PC-9 (cell line): ENCODE data around the gene VWA5A.

Source experiments
- EZH2 ChIP-seq: fragments of 200-600 bp; sonication (generic); IDR thresholded peaks from 2 replicates; pipeline ENCODE4 v1.8.0; 2017; ENCODE audit warnings: antibody characterized with exemption, low read depth
- TF ChIP-seq, protein P1 (sequence below): fragments of 200-600 bp; sonication (generic); conservative IDR thresholded peaks from 2 replicates; pipeline ENCODE4 v1.6.1; 2017; ENCODE audit warnings: mixed run types, antibody characterized with exemption, mild to moderate bottlenecking, moderate library complexity

DNA sequence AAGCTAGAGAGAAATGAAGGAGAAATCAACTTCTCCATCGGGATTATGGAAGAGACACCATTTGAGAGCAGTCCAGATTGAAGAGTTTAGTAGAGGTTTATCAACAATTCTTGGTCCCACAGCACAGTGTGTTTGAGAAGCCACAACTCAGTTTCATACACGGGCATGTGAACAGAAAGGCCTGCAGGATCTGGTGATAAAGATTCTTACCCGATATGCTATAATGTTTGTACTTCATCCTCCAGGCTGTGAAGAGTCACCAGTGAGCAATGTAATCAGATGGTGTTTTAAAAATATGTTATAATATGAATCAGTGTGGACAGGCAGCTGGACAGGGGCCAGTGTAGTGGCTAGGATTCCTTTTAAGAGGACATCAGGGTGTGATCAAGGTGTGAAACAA is 29.7 kb upstream of the VWA5A start:
- TF ChIP-seq, protein P1, sequence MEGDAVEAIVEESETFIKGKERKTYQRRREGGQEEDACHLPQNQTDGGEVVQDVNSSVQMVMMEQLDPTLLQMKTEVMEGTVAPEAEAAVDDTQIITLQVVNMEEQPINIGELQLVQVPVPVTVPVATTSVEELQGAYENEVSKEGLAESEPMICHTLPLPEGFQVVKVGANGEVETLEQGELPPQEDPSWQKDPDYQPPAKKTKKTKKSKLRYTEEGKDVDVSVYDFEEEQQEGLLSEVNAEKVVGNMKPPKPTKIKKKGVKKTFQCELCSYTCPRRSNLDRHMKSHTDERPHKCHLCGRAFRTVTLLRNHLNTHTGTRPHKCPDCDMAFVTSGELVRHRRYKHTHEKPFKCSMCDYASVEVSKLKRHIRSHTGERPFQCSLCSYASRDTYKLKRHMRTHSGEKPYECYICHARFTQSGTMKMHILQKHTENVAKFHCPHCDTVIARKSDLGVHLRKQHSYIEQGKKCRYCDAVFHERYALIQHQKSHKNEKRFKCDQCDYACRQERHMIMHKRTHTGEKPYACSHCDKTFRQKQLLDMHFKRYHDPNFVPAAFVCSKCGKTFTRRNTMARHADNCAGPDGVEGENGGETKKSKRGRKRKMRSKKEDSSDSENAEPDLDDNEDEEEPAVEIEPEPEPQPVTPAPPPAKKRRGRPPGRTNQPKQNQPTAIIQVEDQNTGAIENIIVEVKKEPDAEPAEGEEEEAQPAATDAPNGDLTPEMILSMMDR, result no peak
- TF ChIP-seq EZH2, result no peak
